NCI-H510A treated with DMSO at 0.1 percent for 48 hours (cell line): ENCODE data around the gene PANX3.

ENCODE experiments used
- DNase-seq: peaks from one replicate; lab custom pipeline; 2025; lab: John Stamatoyannopoulos, UW

PANX3 gene

GRCh38 chr11:124658986-124659385 is 47.8 kb downstream of the PANX3 start:
- DNase-seq, result no peak

GRCh38 chr11:124661553-124661952 is 50.3 kb downstream of the PANX3 start:
- no peak for DNase-seq

GRCh38 chr11:124662106-124662505 is 50.9 kb downstream of the PANX3 start:
- DNase-seq, result no peak

GRCh38 chr11:124663861-124664260 is 52.6 kb downstream of the PANX3 start:
- no peak for DNase-seq

- no peak for DNase-seq
Measured at GRCh38 chr11:124667601-124668000, 56.4 kb downstream of the PANX3 start.

GRCh38 chr11:124669193-124669592 is 58.0 kb downstream of the PANX3 start:
- peak; percentile 45 for DNase-seq
